ENCODE data around the gene BLID. TPM values are rescaled to one million over a fixed set of nuclear protein-coding genes. Genes with fewer than 3 reads are reported as not detected.

BLID gene
- total RNA-seq, 2 experiments from 2014 or later = not detected

DNA sequence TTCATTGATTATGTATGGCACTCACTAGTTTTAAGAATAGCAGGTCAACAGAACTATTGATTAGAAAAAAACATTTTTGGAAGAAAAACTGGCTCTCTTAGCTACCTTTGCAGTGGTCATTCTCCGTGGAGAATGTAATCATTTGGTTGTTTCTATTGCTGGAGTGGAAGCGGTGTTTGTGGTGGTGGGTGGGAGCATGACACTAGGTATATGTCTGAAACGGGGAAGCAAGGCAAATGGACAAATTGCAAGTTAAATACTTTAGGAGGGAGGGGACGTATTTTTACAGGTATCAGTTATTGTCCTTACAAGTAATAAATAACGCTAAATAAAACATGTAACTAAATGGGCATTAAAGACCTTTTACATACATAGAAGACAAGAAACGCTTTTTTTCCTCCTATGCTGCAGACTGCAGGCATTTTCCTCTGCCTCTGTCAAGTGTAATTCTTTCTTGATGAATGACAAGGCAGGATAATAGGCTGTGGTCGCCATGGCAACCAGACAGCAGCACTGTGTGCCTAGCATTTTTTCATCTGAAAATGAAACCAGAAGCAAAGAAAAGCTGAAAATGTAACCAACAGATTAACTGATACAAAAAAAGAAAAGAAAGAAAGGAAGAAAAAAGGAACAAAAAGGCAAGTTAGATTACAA, 46.2 kb downstream of the BLID start:
- Mint-ChIP-seq H3K4me1 (ENCODE audit: low read depth) (no peaks in the 10 kb centered on the region), H3K27me3 (peaks cover 8% of the 10 kb centered on the region), H3K4me3 (no peak overlapping the region), H3K9me3 (no peaks in the 10 kb centered on the region), H3K36me3 (ENCODE audit: low read depth) (no peaks in the 10 kb centered on the region), H3K27ac (no peak overlapping the region)
- TF ChIP-seq, protein P1, sequence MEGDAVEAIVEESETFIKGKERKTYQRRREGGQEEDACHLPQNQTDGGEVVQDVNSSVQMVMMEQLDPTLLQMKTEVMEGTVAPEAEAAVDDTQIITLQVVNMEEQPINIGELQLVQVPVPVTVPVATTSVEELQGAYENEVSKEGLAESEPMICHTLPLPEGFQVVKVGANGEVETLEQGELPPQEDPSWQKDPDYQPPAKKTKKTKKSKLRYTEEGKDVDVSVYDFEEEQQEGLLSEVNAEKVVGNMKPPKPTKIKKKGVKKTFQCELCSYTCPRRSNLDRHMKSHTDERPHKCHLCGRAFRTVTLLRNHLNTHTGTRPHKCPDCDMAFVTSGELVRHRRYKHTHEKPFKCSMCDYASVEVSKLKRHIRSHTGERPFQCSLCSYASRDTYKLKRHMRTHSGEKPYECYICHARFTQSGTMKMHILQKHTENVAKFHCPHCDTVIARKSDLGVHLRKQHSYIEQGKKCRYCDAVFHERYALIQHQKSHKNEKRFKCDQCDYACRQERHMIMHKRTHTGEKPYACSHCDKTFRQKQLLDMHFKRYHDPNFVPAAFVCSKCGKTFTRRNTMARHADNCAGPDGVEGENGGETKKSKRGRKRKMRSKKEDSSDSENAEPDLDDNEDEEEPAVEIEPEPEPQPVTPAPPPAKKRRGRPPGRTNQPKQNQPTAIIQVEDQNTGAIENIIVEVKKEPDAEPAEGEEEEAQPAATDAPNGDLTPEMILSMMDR (IDR thresholded peaks at IDR 0.05) = no peak
- ATAC-seq (no peak), DNase-seq (peak; percentile 22)
- CTCF ChIA-PET = no interaction called here
- intact Hi-C loops (cut with micrococcal nuclease) = no loop called here
- POLR2A ChIA-PET = no interaction called here

DNA sequence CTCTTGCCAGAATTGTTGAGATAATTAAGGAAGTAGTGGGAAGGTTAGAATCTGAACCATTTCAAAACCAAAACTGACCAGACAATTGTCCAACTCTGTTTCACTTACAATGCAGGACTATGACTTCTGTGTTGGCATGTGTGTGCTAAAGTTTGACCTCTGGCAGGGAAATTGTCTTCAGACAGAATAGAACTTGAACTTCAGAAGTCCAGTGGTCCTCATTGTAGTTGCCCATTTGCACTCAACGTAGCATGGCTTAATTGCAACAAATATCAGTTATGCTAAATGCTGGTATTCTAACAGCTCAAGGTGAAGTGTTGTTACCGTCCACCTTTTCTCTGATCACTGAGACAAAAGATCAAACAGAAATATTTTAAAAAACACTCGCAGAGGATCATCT, 47.2 kb downstream of the BLID start:
- no peaks in the 10 kb centered on the region for H3K4me1 Mint-ChIP-seq (ENCODE audit: low read depth)
- no peak overlapping the region for H3K4me3 Mint-ChIP-seq
- TF ChIP-seq, protein P1 (IDR thresholded peaks at IDR 0.05) = no peak
- ChIA-PET POLR2A (no interaction called here), CTCF (no interaction called here)
- H3K36me3 Mint-ChIP-seq (ENCODE audit: low read depth) = no peaks in the 10 kb centered on the region
- intact Hi-C loops (cut with micrococcal nuclease) = no loop called here
- H3K9me3 Mint-ChIP-seq = no peaks in the 10 kb centered on the region
- peaks cover 8% of the 10 kb centered on the region for H3K27me3 Mint-ChIP-seq
- ATAC-seq = no peak
- no peak for DNase-seq
- no peak overlapping the region for H3K27ac Mint-ChIP-seq

DNA sequence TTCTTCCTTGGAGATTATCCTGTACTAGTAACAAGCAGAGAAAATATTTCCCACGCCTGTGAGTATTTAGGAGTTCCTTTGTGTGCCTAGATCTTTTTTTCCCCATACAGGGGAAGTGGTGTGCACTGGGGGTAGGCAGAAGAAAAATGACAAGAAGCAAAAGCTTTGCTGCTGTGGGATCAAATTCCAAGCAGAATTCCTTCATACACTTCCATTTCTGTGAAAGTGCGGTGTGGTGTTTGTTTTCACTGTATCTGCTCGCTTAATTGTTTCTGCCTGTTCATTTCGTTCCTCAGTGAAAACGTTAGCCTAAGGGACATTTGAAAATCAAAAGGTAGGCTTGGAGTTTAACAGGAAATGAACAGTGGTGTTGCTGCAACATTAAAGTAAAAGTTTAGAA, 47.9 kb downstream of the BLID start:
- Mint-ChIP-seq H3K27ac (no peak overlapping the region), H3K27me3 (peaks cover 8% of the 10 kb centered on the region), H3K36me3 (ENCODE audit: low read depth) (no peaks in the 10 kb centered on the region), H3K4me3 (no peak overlapping the region), H3K9me3 (no peaks in the 10 kb centered on the region), H3K4me1 (ENCODE audit: low read depth) (no peaks in the 10 kb centered on the region)
- no peak for ATAC-seq
- ChIA-PET CTCF (interaction anchor here (1.6 kb wide), 1 partner anchor 9 kb away, joined by 4 read pairs; no protein-coding TSS in a partner anchor), POLR2A (no interaction called here)
- no peak for DNase-seq
- TF ChIP-seq, protein P1 (IDR thresholded peaks at IDR 0.05) = no peak
- intact Hi-C loops (cut with micrococcal nuclease) = no loop called here

Small RNA genes within 50 kb of the gene (microRNA-seq; reads per million reads assigned to microRNA genes)
- gene MIR100 (ENCODE audit: borderline microRNAs expressed, borderline replicate concordance) (16.0 reads per million, percentile 43 among the genes with 10 or more reads in this experiment), gene MIR125B1 (ENCODE audit: borderline microRNAs expressed, borderline replicate concordance) (1.2 reads per million), gene MIRLET7A2 (ENCODE audit: borderline microRNAs expressed, borderline replicate concordance) (42.7 reads per million, percentile 56 among the genes with 10 or more reads in this experiment)
